Stimulated activated CD8-positive, alpha-beta memory T cell treated with anti-CD3 and anti-CD28 coated beads, Interleukin-15, amount 100 ng/mL, for 24 hours (primary cell): ENCODE results near the gene SRRD.

Experiments used
- DNase-seq: peaks from one replicate; pipeline ENCODE4 v3.0.0-alpha.2; 2020; ENCODE audit warnings: low read depth

SRRD gene

DNA sequence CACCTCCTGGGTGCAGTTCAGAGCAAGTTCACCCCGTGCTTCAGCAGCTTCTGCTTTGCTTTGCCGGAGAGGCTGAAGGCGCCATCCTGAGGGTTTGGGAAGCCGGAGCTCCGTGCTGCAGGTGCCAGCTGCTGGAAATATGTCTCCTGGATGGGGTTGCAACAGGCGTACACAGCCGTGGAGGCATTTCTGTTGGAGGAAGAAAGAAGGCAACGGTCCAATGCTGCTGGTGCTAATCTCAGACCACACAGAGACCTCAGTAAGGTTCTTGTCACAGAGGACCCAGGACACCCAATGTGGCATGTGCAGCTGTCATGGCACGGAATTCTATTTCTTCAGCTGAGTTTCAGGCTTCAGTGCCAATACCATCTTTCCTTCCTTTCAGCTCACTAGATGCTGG is 30.5 kb upstream of the SRRD start:
- no peak for DNase-seq

DNA sequence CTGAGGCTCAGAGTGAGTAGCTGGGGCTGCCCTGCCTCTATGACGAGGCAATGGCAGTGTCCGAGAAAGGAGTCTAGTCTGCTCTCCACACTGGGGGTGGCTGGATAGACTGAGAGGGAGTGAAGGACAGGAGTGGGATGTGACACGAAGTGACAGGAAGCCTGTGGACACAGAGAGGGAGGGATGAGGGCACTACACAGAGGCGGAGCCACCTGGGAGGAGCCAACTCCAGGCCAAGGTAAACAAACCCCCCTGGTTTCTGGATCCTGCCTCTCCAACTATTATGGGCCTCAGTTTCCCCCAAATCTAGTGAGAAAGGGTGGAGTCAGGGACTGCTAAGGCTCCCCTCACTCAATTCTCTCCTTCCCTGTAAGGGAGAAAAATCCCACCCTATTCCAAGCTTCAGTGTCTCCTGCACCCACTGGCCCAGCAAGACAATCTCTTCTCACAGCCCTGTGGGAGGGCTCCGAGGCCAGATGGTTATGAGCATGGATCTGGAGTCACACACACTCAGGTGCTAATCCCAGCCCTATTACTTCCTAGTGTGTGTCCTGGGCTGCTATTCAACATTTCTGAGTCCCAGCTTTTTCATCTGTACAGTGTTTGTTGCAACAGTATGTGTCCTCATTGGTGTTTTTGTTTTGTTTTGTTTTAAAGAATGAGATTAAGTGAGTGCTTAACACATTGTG is 29.7 kb upstream of the SRRD start:
- DNase-seq = no peak

DNA sequence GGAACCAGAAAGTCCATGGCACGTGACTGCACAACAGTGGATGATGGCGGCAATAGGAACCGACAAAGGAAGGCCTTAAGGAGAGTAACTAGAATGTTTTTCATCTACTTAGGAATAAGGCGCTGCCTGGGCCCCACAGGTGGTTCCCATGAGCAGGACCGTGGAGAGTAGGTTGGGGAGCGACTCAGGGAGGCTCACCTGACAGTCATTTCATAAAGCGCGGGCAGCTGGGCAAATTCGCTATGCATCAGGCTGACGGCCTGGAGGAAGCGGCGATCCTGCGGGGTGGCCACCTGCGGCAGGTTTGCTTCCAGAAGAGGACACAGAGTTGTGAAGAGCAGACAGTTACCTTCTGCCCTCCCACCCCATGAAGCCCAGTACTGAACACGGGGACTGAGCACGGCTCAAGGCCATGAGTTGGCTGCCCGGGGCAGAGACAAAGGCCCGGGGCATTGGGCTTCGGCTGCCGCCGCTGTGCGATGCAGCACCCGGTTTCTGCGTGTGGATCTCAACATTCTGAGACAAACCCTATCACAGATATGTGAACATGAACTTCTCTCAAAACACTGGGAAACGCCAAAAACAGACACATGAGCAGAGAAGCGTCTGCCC is 25.9 kb upstream of the SRRD start:
- no peak for DNase-seq

- DNase-seq = no peak
Measured at GRCh38 chr22:26460202-26460601, 23.5 kb upstream of the SRRD start.

DNA sequence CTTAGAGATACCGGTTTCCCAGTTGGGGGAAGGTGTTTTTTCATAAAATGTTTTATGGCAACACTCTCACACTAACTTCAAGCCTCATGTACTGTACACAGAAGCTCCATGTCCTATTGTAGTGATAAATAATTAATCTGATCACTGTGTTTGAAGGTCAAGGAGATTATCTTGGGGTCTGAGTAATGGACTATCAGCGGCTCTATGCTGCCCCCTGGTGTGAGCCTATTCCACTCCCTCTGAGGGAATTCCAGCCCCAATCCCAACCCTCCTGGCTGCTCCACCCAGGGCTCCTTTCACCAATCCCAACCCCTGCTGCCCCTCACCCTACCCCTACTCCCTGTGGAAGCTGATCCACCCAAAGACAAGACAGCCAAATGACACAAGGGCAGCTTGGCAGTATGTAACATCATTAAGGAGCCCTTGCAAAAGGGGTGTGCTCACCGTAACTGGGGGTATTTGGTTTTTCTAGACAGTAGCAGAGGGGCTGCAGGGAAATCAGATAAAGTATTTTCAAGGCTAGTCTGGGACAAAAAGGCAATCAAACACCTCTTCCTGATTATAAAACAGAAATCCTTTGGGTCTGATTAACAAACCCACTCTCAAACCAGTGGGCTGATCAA is 22.4 kb upstream of the SRRD start:
- no peak for DNase-seq

GRCh38 chr22:26462051-26462450 is 21.6 kb upstream of the SRRD start:
- DNase-seq = no peak

- DNase-seq = no peak
Measured at GRCh38 chr22:26462641-26463040, 21.0 kb upstream of the SRRD start.

DNA sequence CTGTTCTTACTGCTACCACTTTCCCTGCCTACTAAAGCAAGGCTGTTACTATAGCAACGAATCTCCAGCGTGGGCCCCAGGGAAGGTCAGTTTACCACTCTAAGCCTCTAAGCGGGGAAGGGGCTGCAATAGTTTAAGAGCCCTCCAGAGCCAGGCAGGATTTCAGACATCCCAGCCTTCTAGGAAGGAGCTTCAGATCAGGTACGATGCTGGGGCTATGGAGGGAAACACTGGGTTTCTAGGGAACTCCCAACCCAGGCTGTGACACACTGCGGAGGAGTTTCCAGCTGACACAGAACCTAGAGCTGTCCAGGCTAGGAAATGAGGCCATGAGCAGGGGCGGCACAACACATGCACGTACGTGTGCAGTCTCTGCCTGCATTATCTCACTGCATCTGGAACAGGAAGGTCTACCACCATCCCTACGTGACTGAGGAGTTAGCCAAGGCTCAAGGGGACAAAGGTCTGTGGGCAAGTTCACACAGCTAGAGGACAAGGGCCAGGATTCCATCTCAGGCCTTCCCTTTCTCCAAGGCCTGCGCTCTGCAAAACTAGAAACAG is 20.5 kb upstream of the SRRD start:
- DNase-seq = no peak

DNA sequence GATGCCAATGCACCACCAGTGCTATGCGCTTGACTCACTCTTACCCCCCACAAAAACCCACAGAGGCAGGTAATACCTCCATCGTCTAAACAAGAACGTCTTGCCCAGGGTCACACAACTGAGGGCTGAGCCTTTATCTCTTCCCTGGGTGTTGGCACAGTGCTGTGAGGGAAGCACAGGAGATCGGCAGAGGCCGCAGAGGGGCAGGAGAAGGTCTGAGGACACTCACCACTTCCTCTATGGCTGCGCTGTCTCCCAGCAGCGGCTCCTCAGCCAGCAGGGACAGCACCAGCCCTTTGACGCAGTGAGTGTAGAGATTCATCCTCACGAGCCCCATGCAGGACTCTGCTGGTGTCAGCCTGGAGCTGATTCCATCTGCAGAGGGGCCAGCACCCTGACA is 20.0 kb upstream of the SRRD start:
- DNase-seq = no peak

DNA sequence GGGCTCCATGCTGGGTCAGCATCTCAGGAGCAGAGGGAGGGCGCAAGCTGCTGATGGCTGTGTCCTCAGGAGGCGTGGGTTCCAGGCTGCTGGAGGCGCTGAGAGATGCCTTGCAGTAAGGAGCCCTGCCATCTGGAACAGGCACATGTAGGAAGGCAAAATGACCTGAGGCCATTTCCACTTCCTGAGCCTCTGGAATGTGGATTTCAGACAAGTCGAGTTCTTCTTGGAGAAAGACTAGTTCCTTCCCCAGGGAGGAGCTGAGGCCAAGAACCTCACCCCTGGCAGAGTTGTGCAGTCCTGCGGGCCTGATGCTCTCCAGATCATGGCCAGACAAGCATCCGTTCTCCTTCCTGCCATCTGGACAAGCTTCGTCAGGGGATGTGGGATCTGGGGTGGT is 19.4 kb upstream of the SRRD start:
- no peak for DNase-seq

DNA sequence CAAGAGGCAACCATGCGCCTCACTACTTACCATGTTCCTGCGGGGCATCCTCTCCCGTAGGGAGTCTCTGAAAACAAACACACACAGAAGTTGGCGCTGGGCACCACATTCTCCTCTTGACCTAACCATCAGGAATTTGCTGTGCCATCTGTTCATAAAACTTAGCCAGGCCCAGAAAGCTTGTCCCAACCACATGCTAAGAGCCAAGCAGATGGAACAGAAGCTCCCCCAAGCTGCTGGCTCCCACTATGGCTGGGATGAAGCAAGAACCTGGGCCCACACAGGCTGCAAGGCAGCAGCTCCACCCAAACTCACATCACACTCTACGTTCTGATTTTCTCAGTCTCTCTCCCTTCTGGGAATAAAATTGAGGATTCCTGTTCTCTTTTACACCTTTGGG is 17.5 kb upstream of the SRRD start:
- no peak for DNase-seq

GRCh38 chr22:26470807-26471206 is 12.9 kb upstream of the SRRD start:
- DNase-seq = no peak

GRCh38 chr22:26471522-26471921 is 12.2 kb upstream of the SRRD start:
- no peak for DNase-seq

DNA sequence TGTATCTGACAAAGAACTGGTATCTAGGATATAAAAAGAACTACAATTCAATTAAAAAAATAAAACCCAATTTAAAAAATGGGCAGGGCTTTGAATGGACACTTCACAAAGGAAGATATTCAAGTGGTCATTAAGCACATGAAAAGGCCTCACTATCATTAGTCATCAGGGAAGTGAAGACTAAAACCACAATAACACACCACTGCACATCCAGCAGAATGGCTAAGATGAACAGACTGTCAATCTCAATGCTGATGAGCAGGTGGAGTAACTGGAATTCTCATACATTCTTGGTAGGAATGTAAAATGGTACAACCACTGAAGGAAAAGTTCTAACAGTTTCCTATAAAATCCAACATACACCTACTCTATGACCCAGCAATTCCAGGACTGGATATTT is 9.0 kb upstream of the SRRD start:
- DNase-seq = no peak

GRCh38 chr22:26476705-26477340 is 6.9 kb upstream of the SRRD start:
- DNase-seq = no peak

GRCh38 chr22:26477341-26477731 is 6.3 kb upstream of the SRRD start:
- DNase-seq = no peak

GRCh38 chr22:26479043-26479791 is 4.5 kb upstream of the SRRD start:
- DNase-seq = no peak

DNA sequence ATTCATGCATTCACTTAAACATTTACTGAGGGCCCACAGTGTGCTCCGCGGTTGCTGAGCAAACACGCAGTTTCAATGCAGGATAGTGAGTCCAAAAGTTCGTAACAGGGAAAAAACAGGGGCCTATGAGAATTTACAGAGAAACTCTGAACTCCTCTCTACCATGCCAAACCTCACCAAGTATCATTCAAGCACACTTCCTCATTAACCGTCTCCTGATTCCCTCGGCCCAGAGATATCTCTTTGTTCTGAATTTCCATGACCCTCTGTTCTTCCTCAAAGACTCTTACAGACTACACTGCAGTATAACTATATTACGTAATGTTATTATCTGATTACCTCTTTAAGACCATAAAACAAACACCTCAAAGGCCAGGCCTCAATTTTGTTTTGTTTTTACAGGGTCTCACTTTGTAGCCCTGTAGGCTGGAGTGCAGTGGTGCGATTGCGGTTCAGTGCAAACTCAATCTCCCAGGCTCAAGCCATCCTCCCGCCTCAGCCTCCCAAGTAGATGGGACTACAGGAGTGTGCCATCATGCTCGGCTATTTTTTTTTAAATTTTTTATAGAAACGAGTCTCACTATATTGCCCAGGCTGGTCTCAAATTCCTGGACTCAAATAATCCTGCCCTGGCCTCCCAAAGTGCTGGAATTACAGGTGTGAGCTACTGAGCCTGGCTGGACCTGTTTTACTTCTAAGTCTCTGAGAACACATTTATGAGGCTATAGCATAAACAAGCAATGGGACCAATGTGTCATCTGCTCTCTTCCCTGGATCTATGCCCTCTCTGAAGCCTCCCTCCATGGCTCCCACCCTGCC is 3.7 kb upstream of the SRRD start:
- DNase-seq = no peak

DNA sequence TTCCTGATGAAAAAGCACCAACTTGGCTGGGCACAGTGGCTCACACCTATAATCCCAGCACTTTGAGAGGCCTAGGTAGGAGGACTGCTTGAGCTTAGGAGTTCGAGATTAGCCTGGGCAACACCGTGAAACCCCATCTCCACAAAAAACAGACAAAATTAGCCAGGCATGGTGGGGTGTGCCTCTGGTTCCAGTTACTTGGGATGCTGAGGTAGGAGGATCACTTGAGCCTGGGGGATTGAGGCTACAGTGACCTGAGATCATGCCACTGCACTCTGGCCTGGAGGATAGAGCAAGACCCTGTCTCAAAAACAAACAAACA is 3.1 kb upstream of the SRRD start:
- DNase-seq = no peak

GRCh38 chr22:26481112-26481693 is 2.5 kb upstream of the SRRD start:
- no peak for DNase-seq

DNA sequence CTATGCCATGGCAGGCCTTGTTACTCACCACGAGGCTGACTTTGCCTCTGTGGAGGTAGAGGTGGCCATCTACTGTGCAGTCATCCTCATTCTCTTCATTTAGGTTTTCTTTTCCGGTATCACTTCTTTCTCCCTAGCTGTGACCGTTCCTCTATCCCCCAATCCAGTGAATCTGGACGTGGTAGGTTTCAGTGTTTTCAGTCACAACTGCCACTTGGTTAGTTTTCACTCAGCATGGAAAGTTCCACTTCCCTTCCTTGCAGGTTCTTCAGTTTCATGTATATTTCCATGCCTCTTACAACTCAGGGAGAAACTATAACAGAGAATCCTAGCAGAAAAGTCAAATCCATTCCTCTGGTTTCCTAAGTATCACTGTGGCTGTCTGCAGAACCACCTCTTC is 2.0 kb upstream of the SRRD start:
- no peak for DNase-seq
